Fibroblast of skin of right quadriceps (primary cell): ENCODE data around the gene PIGW.

ENCODE experiments used
- DNase-seq: peaks from one replicate; pipeline ENCODE4 v3.0.0-alpha.2; 2013

The PIGW gene

DNA sequence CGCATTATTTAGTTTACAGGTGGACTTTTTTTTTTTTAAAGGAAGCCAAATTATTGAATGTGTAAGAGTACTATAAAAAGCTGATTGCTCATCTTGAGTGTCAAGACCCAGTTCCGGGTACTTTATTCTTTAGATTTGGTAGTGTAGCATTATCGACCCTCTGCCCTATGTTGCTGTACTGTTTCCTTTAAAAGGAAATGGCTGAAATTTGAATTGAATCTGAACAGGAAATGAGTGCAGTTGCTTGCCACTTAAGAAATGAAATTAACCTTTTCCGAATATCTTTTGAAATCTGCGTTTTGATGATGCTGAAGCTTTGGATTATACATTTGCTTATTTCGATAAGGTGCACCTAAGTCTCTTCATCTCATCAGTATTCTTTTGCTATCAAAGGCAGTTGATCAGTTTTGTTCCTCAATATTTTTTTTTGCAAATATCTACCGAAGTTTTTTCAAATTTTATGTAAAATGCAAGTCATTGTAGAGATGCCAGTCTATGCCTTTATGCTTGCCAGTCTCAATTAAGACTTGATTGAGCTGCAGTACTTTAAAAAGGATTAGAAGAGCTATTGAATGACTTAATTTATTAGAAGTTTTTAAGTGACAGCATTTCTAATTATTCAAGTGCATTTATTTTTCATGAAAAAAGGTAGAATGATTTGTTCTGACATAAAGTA is 11.8 kb downstream of the PIGW start:
- DNase-seq: no peak

DNA sequence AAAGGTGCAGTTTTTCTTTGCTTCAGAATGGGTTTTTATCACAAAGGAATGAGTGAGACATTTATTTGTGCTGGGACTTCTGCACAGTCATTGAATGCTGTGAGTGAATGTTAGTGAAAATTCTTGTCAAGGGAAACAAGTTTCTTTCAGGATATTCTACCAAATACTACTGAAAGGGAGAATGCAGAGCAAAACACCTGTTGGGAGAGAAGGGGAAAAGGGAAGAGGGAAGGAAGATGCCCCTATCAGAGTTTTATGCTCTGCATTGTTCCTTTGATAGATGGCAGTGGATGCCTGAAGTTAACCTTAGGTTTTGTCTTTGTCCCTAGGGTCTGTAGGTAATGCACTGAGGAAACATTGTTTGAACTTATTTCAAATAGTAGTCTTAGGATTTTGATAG is 13.0 kb downstream of the PIGW start:
- no peak for DNase-seq

DNA sequence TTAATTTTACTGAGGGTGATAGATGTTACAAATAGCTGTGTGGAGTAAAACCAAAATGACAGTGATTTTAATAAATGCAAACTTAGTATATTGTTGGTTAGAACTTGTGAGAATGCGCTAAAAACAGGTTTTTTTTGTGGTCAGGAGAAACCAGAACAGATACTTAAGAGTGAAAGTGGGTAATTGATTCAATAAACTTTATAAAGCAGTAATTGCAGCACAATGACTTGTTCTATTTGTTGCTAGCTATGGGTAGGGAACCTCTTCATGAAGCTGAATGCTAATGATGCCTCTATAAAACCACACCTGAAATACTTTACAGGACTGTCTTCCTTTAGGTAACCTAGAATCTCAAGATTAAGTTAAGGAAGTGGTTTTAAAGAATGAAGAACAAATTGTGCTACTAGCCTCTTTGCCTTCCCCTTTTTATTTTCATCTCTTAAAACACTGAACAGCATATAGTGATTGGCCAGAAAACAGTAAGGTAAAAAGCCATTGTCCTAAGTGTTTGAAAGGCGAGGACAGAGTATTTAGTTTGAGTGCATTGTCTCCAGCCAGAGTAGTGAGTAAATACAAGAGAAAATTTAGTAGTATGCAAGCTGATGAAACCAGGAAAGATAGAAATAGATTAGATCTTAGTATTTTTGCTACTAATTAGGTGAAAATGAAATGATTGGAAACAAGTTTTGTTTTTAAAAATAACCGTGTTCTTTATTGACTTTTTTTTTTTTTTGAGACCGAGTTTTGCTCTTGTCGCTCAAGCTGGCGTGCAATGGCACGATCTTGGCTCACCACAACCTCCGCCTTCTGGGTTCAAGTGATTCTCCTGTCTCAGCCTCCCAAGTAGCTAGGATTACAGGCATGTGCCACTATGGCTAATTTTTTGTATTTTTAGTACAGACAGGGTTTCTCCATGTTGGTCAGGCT is 16.0 kb downstream of the PIGW start:
- no peak for DNase-seq

DNA sequence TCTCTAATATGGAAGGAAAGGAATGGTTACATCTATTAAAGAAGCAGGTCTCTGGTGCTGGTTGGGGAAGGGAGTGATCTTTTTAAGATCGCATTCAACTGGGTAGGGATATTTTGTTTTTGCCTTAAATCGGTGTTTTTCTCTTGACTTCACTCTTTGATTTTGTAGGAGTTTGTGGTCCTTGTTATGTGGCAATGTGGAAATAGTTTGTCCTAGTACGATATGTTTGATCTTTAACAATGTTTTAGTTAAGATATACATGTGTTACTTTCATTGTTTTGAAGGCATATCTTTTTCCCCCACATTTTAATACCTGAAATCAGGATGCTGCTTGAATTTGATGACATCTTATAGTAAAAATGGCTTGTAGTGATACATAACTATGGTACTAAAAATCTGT is 18.7 kb downstream of the PIGW start:
- DNase-seq: no peak

DNA sequence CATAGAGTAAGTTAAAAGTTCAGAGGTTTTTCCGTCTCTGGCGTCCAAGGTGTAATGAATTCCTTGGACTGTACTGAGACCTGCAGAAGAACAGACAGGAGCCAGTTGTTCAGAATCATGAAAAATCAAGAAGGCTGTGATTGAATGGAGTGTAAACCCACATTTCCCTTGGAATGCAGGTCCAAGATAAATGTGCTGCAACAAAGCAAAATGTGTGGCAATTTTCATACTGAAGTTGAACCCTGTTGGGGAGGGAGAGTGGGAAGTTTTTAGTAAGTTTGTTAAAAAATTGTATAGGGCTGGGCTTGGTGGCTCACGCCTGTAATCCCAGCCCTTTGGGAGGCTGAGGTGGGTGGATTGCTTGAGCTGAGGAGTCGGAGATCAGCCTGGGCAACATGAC is 31.3 kb downstream of the PIGW start:
- no peak for DNase-seq

DNA sequence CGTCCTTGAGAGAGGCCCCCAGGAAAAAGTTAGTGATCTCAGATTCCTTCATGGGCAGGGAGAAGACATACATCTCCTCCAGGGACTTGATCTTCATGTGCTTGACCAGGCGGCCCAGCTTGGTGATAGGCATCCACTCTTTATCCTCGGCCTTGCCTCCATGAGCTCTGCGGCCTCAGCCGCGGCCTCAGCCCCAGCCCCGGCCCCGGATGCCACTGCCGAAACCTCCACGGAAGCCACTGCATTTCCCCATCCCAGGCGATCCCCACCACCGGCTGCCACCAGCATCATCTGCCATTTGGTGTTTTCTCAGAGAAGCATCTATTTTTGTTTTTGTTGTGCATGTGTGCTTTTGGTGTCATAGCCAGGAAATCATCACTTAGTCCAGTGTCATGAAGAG is 40.2 kb downstream of the PIGW start:
- DNase-seq: no peak

DNA sequence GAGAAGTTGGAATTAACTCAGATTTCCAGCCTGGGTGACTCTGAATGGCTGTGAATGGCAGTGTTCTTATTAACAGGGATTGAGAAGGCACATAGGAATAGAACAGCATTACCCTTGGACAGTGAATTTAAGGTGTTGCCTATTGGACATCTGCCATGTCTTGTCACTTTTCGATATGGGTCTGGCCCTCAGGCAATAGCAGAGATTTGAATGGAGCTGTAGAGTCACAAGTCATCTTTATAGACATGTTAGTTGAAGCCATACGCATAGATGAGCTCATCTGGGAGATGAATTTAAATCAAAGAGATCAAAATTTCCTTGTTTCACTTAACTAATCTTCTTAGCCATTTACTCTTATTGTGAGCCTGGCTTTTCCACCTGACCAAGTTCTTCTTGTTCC is 42.0 kb downstream of the PIGW start:
- no peak for DNase-seq

DNA sequence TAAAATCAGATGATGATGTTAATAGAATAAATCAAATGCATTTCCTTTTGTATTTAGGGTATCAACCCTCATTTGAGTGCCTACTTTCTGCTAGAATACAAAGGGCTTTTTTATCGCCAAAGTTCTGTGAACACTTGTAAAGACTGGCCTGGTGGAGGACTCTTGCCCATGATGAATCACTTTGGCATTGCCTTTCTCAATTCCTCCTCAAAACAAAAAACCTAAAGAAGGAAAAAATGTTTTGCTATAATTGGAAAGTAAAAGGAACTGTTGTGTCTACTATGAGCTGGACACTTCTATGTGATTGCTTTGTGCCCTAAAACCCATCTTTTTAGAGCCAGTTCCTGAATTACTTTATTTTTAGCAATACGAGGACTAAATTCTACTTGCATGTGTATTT is 43.9 kb downstream of the PIGW start:
- no peak for DNase-seq

DNA sequence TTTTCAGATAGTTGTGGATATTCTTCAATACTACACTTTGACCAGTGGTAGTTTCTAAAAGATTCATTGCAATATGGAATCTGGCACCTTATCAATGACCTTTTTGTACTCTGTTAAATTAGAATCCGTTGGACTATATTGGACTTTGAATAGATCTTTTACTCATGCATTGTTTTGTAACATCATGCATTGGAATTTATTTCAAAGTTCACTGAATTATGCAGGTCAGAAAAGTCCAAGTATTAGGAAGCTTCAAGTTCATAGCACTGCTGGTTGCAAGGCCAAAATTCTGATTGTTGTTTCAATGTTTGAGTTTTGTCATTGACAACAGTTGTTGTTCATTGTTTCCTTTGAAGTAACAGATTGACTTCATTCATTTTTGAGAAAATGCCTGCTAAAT is 49.0 kb downstream of the PIGW start:
- DNase-seq: no peak

DNA sequence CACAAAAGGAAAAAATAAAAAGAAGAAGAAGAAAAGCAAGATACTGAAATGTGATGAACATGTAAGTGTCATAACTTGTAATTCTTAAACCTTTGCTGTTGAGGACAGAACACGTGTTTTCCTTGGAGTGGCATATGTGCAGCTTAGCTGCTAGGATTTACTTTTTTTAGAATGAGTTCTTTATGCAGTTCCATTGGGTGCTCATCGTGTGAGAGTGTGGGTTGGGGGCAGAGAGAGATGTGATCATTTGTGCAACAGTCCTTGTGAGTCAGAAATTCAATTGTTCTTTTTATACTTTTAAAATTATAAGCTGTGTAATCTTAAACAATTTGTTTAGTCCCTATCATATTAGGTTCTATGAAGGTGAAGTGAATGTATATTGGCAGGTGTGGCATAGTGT is 51.4 kb downstream of the PIGW start:
- no peak for DNase-seq
